ENCODE measurements around the gene PLPPR1.
"Not testable (repeated sequence)": the region's sequence is repeated elsewhere in the genome, so short reads cannot be mapped to it uniquely, and the experiment has no call there.

Gene PLPPR1

GRCh38 chr9:101028346-101029314 is at the start of gene PLPPR1:
PLPPR1 (plus strand) TSS chr9:101028727.
- DNase-seq (ENCODE audit: low read depth in 2 of 2, low spot score in 1 of 2): no peak

- DNase-seq (ENCODE audit: low read depth in 2 of 2, low spot score in 1 of 2): no peak
These were observed 38.8 kb upstream of the PLPPR1 start for GRCh38 chr9:100989731-100990130.

DNA sequence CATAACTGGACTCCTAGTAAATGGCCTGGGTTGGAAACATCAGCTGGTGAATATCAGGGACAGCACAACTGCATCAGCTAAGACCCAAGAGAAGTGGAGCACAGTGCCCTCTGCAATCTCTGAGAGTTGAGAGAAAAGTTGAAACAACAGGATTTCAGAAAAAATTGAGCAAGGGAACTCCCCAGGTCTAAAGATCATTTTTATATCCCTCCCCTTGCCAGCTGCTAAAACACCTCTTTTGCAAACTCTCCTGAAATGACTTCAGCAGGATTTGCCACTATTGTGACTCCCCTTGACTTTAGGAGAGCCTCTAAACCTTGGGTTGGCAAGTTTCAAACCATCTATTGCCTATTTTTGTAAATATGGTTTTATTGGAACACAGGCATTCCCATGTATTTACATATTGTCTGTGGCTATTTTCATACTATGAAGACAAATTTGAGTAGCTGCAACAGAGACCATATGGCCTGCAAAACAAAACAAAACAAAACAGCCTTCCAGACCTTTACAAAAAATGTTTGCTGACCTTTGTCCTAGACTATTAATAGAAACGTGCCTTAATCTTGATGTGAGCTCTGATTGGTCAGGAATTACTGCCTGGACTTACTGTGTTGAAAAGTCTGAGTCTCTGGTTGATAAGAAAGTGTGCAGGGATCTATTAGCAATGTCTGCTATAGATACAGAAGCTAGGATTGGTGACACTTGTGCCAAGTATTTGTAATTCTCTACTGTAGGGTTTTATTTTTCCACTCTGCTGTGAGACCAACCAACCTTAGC is 37.7 kb upstream of the PLPPR1 start:
- no peak for DNase-seq (ENCODE audit: low read depth in 2 of 2, low spot score in 1 of 2)

DNA sequence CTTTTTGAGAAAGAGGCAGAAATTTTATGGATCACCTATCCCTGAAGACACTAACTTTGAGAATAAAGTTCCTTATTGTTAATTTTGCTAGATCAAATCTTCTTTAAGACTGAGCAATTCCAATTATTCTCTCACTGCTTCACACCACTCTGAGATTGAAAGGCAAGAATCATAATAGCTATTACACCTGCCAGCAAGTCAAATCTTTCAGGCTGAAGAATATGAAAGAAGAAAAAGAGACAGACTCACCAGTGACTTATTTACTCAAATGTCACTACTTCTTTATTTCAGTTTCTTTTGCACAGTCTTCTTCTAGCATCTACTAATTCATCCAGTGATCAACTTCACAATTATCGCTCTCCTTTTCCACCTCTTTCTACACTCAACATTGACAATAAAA is 35.9 kb upstream of the PLPPR1 start:
- DNase-seq (ENCODE audit: low read depth in 2 of 2, low spot score in 1 of 2): no peak

DNA sequence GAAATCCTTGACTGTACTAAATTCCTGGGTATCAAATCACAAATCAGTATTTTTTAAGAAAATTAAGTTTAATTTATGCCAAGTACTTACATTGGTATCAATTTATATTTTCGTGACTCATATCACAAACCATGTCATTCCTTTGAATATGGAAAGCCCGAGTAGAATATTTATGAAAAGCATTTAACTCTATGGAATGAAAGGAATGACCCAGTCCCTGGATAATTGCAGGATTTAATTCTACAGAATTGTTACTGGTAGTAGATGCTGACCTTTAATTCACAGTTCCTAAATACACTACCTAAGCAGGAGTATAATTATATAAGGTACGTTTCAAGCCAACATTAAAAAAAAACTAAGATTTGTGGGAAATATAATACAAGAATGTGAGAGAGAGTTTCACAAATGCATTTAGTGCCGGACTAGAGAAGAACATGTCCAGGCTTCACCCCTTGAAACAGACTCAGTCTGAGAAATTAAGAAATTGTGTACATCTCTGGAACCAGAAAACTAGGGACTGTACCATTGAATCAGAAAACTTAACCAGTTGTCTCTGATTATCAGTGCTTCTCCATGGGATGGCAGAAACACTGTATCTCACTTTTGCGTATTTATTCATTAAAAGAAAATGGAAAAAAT is 28.5 kb upstream of the PLPPR1 start:
- no peak for DNase-seq (ENCODE audit: low read depth in 2 of 2, low spot score in 1 of 2)

DNA sequence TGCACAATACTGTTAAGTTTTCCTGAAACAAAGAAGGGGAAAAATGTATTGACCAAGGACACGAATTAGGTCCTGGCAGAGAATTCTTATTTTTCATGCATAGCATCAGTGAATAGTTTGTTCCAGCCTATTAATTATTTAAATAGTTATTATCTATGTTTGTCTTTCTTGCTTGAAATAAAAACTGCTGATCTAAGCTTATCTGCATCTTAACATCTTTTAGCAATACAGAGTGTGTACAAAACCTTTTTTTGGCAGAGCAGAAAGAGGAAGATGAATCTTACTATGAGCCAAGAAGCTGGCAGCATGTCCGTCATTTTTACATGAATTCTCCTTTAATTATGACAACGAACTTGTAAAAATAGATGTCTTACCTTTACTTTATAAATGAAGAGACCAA is 23.3 kb upstream of the PLPPR1 start:
- DNase-seq (ENCODE audit: low read depth in 2 of 2, low spot score in 1 of 2): no peak

- no peak for DNase-seq (ENCODE audit: low read depth in 2 of 2, low spot score in 1 of 2)
These were observed 14.0 kb upstream of the PLPPR1 start for GRCh38 chr9:101014566-101014965.

DNA sequence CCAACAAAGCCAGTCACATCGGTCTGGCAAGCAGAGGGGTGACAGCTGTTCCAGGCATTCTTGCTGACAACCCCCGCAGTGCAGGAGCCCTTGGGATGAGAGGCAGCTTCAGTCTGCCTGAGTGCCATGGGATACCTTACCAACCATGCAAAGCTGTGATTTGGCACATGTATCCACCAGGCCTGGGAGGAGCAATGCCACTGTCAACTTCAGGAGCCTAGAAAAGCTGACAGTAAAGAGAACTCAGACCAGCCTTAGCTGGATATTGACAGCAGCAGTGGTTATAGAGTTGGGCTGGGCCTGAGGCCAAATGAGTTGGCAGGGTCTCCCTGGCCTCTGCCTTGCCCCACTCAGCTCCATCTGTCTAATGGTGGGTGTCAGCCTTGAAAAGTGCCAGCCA is 10.1 kb upstream of the PLPPR1 start:
- no peak for DNase-seq (ENCODE audit: low read depth in 2 of 2, low spot score in 1 of 2)

DNA sequence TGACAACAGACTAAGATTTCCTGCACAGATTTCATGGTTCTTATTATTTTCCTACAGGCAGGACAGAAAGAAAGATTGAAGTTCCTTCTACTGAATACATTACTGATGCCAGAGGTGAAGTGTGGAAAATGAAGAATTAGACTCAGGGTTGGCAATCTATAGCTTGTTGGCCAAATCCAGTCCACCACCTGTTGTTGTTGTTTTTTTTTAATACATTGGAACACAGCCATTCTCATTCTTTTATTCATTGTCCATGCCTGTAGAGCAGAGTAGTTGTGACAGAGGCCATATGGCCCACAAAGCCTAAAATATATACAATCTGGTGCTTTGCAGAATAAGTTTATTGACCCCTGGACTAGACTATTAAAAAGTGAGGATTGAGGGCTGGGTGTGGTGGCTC is 5.8 kb upstream of the PLPPR1 start:
- DNase-seq (ENCODE audit: low read depth in 2 of 2, low spot score in 1 of 2): no peak

DNA sequence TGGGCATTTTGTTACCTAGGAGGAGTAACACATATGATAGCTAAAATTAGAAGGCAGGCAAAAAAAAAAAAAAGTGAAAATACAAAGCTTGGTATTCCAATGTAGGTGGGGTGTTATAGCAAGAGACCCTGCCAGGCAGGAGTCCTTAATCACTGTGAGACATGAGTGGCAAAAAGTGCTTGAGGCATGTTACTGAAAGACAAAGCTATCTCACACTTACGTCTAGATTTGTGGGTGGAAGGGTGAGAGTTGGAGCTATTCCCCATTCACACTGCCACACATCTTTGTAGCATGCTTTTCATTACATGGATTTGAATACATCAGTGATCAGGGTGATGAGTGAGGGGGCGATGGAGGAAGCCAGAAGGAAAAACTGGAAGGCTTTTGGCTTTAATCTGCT is 2.6 kb upstream of the PLPPR1 start:
- no peak for DNase-seq (ENCODE audit: low read depth in 2 of 2, low spot score in 1 of 2)

DNA sequence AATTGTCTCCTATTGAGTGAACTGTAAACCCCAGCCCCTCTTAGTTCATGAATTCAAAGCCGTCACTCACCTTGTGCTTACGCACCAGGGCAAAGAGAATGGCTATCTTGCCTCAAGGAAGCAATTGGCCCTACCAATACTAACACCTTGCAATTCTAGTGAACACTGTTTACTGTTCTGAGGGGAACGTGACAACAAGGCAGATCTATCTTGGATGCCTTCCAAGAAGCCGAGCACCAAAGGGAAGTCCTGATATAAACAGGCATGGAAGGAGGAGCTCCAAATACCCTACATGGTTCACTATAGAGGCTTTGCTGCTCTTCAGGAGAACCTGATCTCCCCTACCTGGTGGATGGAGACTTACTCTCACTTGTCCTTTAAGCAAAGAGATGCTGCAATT is 1.7 kb upstream of the PLPPR1 start:
- no peak for DNase-seq (ENCODE audit: low read depth in 2 of 2, low spot score in 1 of 2)

DNA sequence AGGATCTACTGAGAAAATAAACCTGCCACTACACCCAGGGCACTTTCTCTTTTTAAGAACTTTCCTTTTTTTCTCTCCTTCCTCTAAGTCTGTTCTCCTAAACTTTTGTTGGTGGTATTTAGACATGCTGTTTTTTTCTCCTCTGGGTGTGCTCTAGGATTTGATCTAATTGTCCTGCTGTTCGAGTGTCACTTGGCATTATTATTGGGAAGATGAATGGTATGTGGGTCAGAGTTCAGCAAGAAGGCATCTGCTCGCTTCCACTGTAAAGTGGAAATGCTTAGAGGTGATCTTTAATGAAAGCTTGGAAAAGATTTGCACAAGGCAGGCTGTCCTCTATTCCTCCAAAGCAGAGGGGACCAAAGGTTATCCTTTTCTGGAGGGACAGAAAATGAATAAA is 1.3 kb upstream of the PLPPR1 start:
- DNase-seq (ENCODE audit: low read depth in 2 of 2, low spot score in 1 of 2): no peak

DNA sequence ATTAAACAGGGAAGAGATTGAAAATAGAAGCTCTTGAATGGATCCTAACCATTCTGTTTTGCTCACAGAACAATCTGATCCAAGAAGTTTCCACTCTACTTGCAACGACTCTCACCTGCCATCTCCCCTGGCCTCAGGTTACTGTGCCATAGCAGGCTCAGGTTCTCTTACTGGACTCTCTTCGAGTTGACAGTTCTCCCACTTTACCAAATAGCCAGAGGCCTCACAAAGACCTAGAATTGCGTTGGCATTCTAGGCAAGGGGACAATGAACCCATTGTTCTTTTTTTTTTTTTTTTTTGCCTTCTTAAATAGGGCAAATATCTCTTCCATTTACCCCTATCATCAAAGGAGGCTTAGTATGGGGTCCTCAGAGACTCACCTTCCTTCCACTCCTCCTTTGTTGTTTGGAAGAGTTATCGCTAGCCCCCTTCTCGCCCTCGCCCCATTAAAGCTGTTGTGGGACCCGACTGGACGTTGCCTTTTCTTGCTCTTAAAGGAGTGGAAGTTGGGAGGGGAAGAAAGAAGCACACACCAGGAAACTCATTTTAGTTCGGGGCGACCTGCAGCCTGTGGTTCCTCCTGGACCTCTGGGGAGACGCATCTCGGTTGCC is 688 bp upstream of the PLPPR1 start:
- no peak for DNase-seq (ENCODE audit: low read depth in 2 of 2, low spot score in 1 of 2)

GRCh38 chr9:101029315-101030085 is 973 bp downstream of the PLPPR1 start:
- no peak for DNase-seq (ENCODE audit: low read depth in 2 of 2, low spot score in 1 of 2)

- DNase-seq (ENCODE audit: low read depth in 2 of 2, low spot score in 1 of 2): no peak
These were observed 1.5 kb downstream of the PLPPR1 start for GRCh38 chr9:101030086-101030391.

- no peak for DNase-seq (ENCODE audit: low read depth in 2 of 2, low spot score in 1 of 2)
These were observed 3.9 kb downstream of the PLPPR1 start for GRCh38 chr9:101032426-101032825.

- DNase-seq (ENCODE audit: low read depth in 2 of 2, low spot score in 1 of 2): no peak
These were observed 5.7 kb downstream of the PLPPR1 start for GRCh38 chr9:101034222-101034621.

GRCh38 chr9:101035098-101035497 is 6.6 kb downstream of the PLPPR1 start:
- no peak for DNase-seq (ENCODE audit: low read depth in 2 of 2, low spot score in 1 of 2)

- DNase-seq (ENCODE audit: low read depth in 2 of 2, low spot score in 1 of 2): no peak
These were observed 8.9 kb downstream of the PLPPR1 start for GRCh38 chr9:101037430-101037829.

DNA sequence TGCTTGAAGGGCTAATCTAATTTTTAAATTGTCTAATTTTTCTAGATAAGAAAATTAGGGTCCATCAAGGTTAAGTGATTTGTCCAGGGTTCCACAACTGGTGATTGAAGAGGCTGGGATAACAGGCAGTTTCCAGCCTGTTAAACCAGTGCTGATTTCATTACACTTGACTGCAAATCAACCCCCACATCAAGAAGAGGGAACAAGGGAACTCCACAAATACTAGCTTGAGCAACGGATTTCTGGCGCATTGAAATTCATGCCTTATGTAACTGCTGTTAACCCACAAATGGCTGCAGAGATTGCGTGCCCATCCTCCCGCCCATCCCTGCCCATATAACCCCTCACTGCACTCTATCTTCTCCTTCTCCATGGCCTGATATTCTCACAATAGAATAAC is 10.0 kb downstream of the PLPPR1 start:
- DNase-seq (ENCODE audit: low read depth in 2 of 2, low spot score in 1 of 2): no peak

- DNase-seq (ENCODE audit: low read depth in 2 of 2, low spot score in 1 of 2): not testable (repeated sequence)
These were observed 11.1 kb downstream of the PLPPR1 start for GRCh38 chr9:101039581-101039980.

Measured in stimulated activated CD8-positive, alpha-beta memory T cell treated with anti-CD3 and anti-CD28 coated beads, Interleukin-4, amount 100 ng/mL, for 1 hour (primary cell).